ENCODE results near the gene MAN2A1.

The MAN2A1 gene

GRCh38 chr5:109700516-109701153 lies 10.9 kb downstream of the MAN2A1 start:
- TF ChIP-seq TCF12 (IDR thresholded peaks at IDR 0.05; ENCODE audit: low read depth): no peak
- TF ChIP-seq ZBTB7A (IDR thresholded peaks at IDR 0.05; ENCODE audit: low read depth): no peak
- no peak for TF ChIP-seq EGR1 (IDR thresholded peaks at IDR 0.05)
- TF ChIP-seq MAX (IDR thresholded peaks at IDR 0.05): no peak
- TF ChIP-seq FOXM1 (IDR thresholded peaks at IDR 0.05; ENCODE audit: borderline replicate concordance, low read depth): no peak
- TF ChIP-seq REST (IDR thresholded peaks at IDR 0.05; ENCODE audit: low read depth): no peak
- no peak for TF ChIP-seq RAD21 (IDR thresholded peaks at IDR 0.05; ENCODE audit: low read depth)
- no peak for TF ChIP-seq USF1 (IDR thresholded peaks at IDR 0.05)
- TF ChIP-seq TEAD4 (IDR thresholded peaks at IDR 0.05): no peak
- no peak for TF ChIP-seq EP300 (IDR thresholded peaks at IDR 0.05; ENCODE audit: borderline replicate concordance)
- TF ChIP-seq TAF1 (IDR thresholded peaks at IDR 0.05; ENCODE audit: low read depth): no peak
- no peak for TF ChIP-seq CREB1 (IDR thresholded peaks at IDR 0.05; ENCODE audit: low read depth)

- TF ChIP-seq EP300 (IDR thresholded peaks at IDR 0.05; ENCODE audit: borderline replicate concordance) (no peak), EGR1 (IDR thresholded peaks at IDR 0.05) (no peak), ZBTB7A (IDR thresholded peaks at IDR 0.05; ENCODE audit: low read depth) (no peak), CREB1 (IDR thresholded peaks at IDR 0.05; ENCODE audit: low read depth) (no peak), MAX (IDR thresholded peaks at IDR 0.05) (no peak), TEAD4 (IDR thresholded peaks at IDR 0.05) (no peak), FOXM1 (IDR thresholded peaks at IDR 0.05; ENCODE audit: borderline replicate concordance, low read depth) (no peak), RAD21 (IDR thresholded peaks at IDR 0.05; ENCODE audit: low read depth) (no peak), TCF12 (IDR thresholded peaks at IDR 0.05; ENCODE audit: low read depth) (no peak), USF1 (IDR thresholded peaks at IDR 0.05) (no peak), REST (IDR thresholded peaks at IDR 0.05; ENCODE audit: low read depth) (no peak), CEBPB (IDR thresholded peaks at IDR 0.05) (no peak), TAF1 (IDR thresholded peaks at IDR 0.05; ENCODE audit: low read depth) (no peak), NFIC (IDR thresholded peaks at IDR 0.05) (no peak), YY1 (IDR thresholded peaks at IDR 0.05; ENCODE audit: low read depth) (no peak)
Measured at GRCh38 chr5:109701252-109701651, 11.5 kb downstream of the MAN2A1 start.

GRCh38 chr5:109701792-109702191 lies 12.1 kb downstream of the MAN2A1 start:
- TF ChIP-seq EP300 (IDR thresholded peaks at IDR 0.05; ENCODE audit: borderline replicate concordance) (no peak), TEAD4 (IDR thresholded peaks at IDR 0.05) (no peak), CEBPB (IDR thresholded peaks at IDR 0.05) (no peak), TCF12 (IDR thresholded peaks at IDR 0.05; ENCODE audit: low read depth) (no peak), MAX (IDR thresholded peaks at IDR 0.05) (no peak), CREB1 (IDR thresholded peaks at IDR 0.05; ENCODE audit: low read depth) (no peak), REST (IDR thresholded peaks at IDR 0.05; ENCODE audit: low read depth) (no peak), ZBTB7A (IDR thresholded peaks at IDR 0.05; ENCODE audit: low read depth) (no peak), YY1 (IDR thresholded peaks at IDR 0.05; ENCODE audit: low read depth) (no peak), USF1 (IDR thresholded peaks at IDR 0.05) (no peak), EGR1 (IDR thresholded peaks at IDR 0.05) (no peak), TAF1 (IDR thresholded peaks at IDR 0.05; ENCODE audit: low read depth) (no peak), NFIC (IDR thresholded peaks at IDR 0.05) (no peak)
